Spleen (tissue), 11 donors: ENCODE results near the gene LPP. TPM values are rescaled to one million over a fixed set of nuclear protein-coding genes. Genes with fewer than 3 reads are reported as not detected.

Source experiments
- DNase-seq: peaks from one replicate; pipeline ENCODE4 v3.0.0-alpha.2; 2020
- H3K27ac ChIP-seq, 8 donors: fragments of 200-600 bp; sonication (generic) in 7 of 8; 1 replicate in 4 of 8; 2 replicates in 4 of 8; pipeline versions ENCODE4 v1.5.0 to v1.8.0; 2016 to 2021; ENCODE audit warnings: inconsistent platforms in 4 of 8, mild to moderate bottlenecking in 4 of 8, moderate library complexity in 1 of 8
- H3K27me3 ChIP-seq, 7 donors: fragments of 200-600 bp; sonication (generic) in 6 of 7; replicated peaks in 1 of 7; 1 replicate in 4 of 7; 2 replicates in 3 of 7; pipeline versions ENCODE4 v1.5.0 to v1.8.0; 2016 to 2021; ENCODE audit warnings: inconsistent platforms in 3 of 7, mild to moderate bottlenecking in 1 of 7
- H3K36me3 ChIP-seq, 6 donors: fragments of 200-600 bp; sonication (generic) in 5 of 6; 1 replicate in 4 of 6; 2 replicates in 2 of 6; pipeline versions ENCODE4 v1.5.0 to v1.8.0; 2016 to 2021; ENCODE audit warnings: inconsistent platforms in 2 of 6
- H3K4me1 ChIP-seq, 6 donors: fragments of 200-600 bp; sonication (generic) in 5 of 6; 1 replicate in 3 of 6; 2 replicates in 3 of 6; pipeline versions ENCODE4 v1.5.0 to v1.8.0; 2016 to 2021; ENCODE audit warnings: inconsistent platforms in 3 of 6
- H3K4me3 ChIP-seq, 8 donors: fragments of 200-600 bp; sonication (generic) in 7 of 8; 1 replicate in 4 of 8; 2 replicates in 4 of 8; pipeline versions ENCODE4 v1.5.0 to v1.8.0; 2016 to 2021; ENCODE audit warnings: inconsistent platforms in 4 of 8, mild to moderate bottlenecking in 4 of 8, moderate library complexity in 2 of 8
- H3K9me3 ChIP-seq, 8 donors: fragments of 200-600 bp; sonication (generic) in 7 of 8; 1 replicate in 4 of 8; 2 replicates in 4 of 8; pipeline versions ENCODE4 v1.5.0 to v1.8.0; 2016 to 2021; ENCODE audit warnings: inconsistent platforms in 4 of 8
- POLR2A ChIP-seq, 3 donors: fragments of 450-650 bp; IDR thresholded peaks; one replicate each; pipeline ENCODE4 v1.5.1; 2017; ENCODE audit warnings: antibody characterized with exemption in 3 of 3, mild to moderate bottlenecking in 1 of 3
- POLR2AphosphoS5 ChIP-seq, 3 donors: sonication (generic); formaldehyde crosslinking; IDR thresholded peaks; one replicate each; pipeline ENCODE4 v1.5.1; 2017; ENCODE audit warnings: antibody characterized with exemption in 3 of 3
- WGBS, 5 donors: extraction: QIAGEN DNeasy Blood & Tissue Kit in 3 of 5; methylation state at CpG; one replicate each; pipeline versions ENCODE4 v1.1.5 to v1.1.7; 2013 to 2018; 5-methylcytosine and 5-hydroxymethylcytosine counted together
- intact Hi-C: fragments of 100-400 bp; cut with DNase I; formaldehyde crosslinking; loops from one replicate; pipeline ENCODE4 v1.15.0; 2023; ENCODE audit warnings: low total_unique reads
- polyA plus RNA-seq, 3 donors: library from polyadenylated mRNA; stranded (reverse); fragments of 200-250 nt; gene quantifications; one replicate each; pipeline ENCODE4 v1.2.1, GENCODE V29; 2013
- total RNA-seq, 7 donors: library from RNA; depleted of rRNA in 3 of 7; stranded (reverse); fragments of >200 nt in 3 of 7; fragmentation: NEBNext Ultra II Directional in 4 of 7; extraction: Animal tissue kit (Norgen Biotek cat#: 25700) in 4 of 7; gene quantifications; one replicate each; pipeline versions ENCODE4 v1.1.0 to v1.2.1, GENCODE V29; 2016 to 2021
- TF ChIP-seq, protein P1 (sequence below), 11 experiments: fragments of 200-600 bp in 7 of 11; fragments of 450-650 bp in 4 of 11; sonication (generic) in 4 of 11; IDR thresholded peaks in 8 of 11; conservative IDR thresholded peaks in 3 of 11; 1 replicate in 7 of 11; 2 replicates in 4 of 11; pipeline versions ENCODE4 v1.4.0 to v1.8.0; 2016 to 2021; ENCODE audit warnings: antibody characterized with exemption in 11 of 11, inconsistent platforms in 4 of 11, mild to moderate bottlenecking in 1 of 11
- donor health status: healthy with polysubstance abuse.
- donor health status: DM: no; HTN: no; CAD: no; lungs with moderate emphysema.
- donor health status: DM: no; HTN: no; CAD: no.
- donor health status: Bipolar disorder and iron deficiency.
- donor health status: healthy.
- donor health status: DM: no; HTN: no; CAD: no.
- donor health status: DM: yes; HTN: yes; CAD: no.

Gene LPP
- total and polyA plus RNA-seq, 10 donors = 2.4 to 270 (median 156) TPM

DNA sequence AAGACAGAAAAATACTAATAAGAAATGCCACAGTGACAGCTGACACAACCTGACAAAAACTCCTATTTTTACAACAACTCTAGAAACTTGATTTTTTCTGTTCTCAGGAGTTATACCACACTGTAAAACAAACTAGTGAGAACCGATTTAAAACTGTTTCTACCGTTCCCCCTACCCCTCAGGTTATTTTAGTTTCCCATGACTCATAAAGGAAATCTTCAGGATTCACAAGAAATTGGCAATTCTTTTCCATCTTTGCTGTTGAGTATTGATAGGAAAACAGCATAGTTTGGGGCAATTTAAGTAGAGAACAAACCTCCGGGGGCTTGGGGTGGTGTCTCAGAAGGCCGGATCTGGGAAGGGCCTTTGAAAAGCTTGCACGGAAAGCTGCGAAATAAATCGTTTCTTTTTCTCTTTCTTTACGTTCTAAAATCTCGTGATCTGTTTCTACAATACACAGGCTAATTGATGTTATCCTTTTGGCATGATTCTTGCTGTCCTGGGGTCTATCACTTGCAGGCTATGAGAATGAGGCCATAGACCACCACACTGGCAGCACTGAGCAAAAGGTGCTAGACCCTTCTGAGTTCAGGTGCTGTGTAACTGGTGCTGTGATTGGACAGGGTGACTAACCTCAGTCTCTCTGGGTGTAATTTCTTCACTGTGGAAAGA lies 89.3 kb downstream of the LPP start:
- no peaks in the 10 kb centered on the region for H3K9me3 ChIP-seq
- no peak for DNase-seq
- H3K27me3 ChIP-seq = no peaks in the 10 kb centered on the region
- WGBS, 5 donors = 85 to 88% (median 86%) methylated on average over 9 of the region's 9 CpGs
- no peak overlapping the region for H3K4me3 ChIP-seq
- intact Hi-C loops = no loop called here
- TF ChIP-seq POLR2A (IDR thresholded peaks at IDR 0.05) = no peak
- TF ChIP-seq POLR2AphosphoS5 (IDR thresholded peaks at IDR 0.05) = no peak
- TF ChIP-seq, protein P1, sequence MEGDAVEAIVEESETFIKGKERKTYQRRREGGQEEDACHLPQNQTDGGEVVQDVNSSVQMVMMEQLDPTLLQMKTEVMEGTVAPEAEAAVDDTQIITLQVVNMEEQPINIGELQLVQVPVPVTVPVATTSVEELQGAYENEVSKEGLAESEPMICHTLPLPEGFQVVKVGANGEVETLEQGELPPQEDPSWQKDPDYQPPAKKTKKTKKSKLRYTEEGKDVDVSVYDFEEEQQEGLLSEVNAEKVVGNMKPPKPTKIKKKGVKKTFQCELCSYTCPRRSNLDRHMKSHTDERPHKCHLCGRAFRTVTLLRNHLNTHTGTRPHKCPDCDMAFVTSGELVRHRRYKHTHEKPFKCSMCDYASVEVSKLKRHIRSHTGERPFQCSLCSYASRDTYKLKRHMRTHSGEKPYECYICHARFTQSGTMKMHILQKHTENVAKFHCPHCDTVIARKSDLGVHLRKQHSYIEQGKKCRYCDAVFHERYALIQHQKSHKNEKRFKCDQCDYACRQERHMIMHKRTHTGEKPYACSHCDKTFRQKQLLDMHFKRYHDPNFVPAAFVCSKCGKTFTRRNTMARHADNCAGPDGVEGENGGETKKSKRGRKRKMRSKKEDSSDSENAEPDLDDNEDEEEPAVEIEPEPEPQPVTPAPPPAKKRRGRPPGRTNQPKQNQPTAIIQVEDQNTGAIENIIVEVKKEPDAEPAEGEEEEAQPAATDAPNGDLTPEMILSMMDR (IDR thresholded peaks at IDR 0.05 in 8 of 11, conservative IDR thresholded peaks at IDR 0.05 in 3 of 11) = no peak
- H3K4me1 ChIP-seq = peaks cover 6 to 75% (median 30%) of the 10 kb centered on the region in 6 donors
- H3K27ac ChIP-seq = peak overlapping the region in 6 of 8 donors; percentile 2 to 41 (median 28)
- no peaks in the 10 kb centered on the region for H3K36me3 ChIP-seq

- Histone ChIP-seq H3K9me3 (no peaks in the 10 kb centered on the region), H3K27ac (peak overlapping the region in 1 of 8 donors; percentile 5), H3K4me3 (no peak overlapping the region), H3K27me3 (no peaks in the 10 kb centered on the region), H3K4me1 (peaks cover 6 to 64% (median 22%) of the 10 kb centered on the region in 6 donors), H3K36me3 (no peaks in the 10 kb centered on the region)
- 66 to 84% (median 77%) methylated on average over 2 of the region's 2 CpGs for WGBS, 5 donors
- no peak for TF ChIP-seq POLR2AphosphoS5 (IDR thresholded peaks at IDR 0.05)
- no peak for TF ChIP-seq POLR2A (IDR thresholded peaks at IDR 0.05)
- TF ChIP-seq, protein P1 (IDR thresholded peaks at IDR 0.05 in 8 of 11, conservative IDR thresholded peaks at IDR 0.05 in 3 of 11) = no peak
- intact Hi-C loops = no loop called here
- no peak for DNase-seq
These were observed 90.5 kb downstream of the LPP start for GRCh38 chr3:188244395-188244861.

DNA sequence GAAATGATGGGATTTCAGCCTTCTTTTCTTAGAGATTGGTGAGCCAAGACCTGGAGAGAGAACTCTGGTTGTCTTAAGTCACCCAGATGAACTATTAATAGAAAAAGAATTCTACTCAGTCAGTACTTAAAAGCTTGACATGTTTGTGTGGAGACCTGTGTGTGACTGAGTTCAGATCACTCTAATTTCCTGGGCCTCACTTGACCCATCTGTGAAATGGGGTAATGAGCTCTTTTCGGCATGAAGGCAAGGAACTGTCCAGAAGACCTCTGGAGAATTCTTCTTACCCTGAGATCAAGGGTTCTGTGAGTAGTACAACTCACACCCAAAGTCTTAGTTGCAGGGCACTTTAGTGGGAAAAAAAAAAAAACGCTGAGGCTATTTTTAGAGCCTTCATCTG lies 92.9 kb downstream of the LPP start:
- no peak for DNase-seq
- Histone ChIP-seq H3K36me3 (no peaks in the 10 kb centered on the region), H3K27ac (no peak overlapping the region), H3K27me3 (no peaks in the 10 kb centered on the region), H3K4me1 (peaks cover 3 to 40% (median 12%) of the 10 kb centered on the region in 6 donors), H3K9me3 (no peaks in the 10 kb centered on the region), H3K4me3 (no peak overlapping the region)
- intact Hi-C loops = no loop called here
- 86 to 99% (median 93%) methylated on average over 2 of the region's 2 CpGs for WGBS, 5 donors
- TF ChIP-seq POLR2AphosphoS5 (IDR thresholded peaks at IDR 0.05) (no peak), POLR2A (IDR thresholded peaks at IDR 0.05) (no peak)
- TF ChIP-seq, protein P1 (IDR thresholded peaks at IDR 0.05 in 8 of 11, conservative IDR thresholded peaks at IDR 0.05 in 3 of 11) = no peak

- Histone ChIP-seq H3K4me1 (peaks cover 0 to 28% (median 3%) of the 10 kb centered on the region in 6 donors), H3K4me3 (no peak overlapping the region)
- WGBS, 5 donors = 70 to 91% (median 80%) methylated on average over 8 of the region's 8 CpGs
These were observed 94.1 kb downstream of the LPP start for GRCh38 chr3:188248036-188248561.

More at GRCh38 chr3:188248036-188248561, 94.1 kb downstream of the LPP start:
- DNase-seq = no peak
- Histone ChIP-seq H3K27ac (no peak overlapping the region), H3K9me3 (peaks cover 0 to 6% (median 0%) of the 10 kb centered on the region in 8 donors), H3K27me3 (no peaks in the 10 kb centered on the region), H3K36me3 (no peaks in the 10 kb centered on the region)
- intact Hi-C loops = no loop called here
- TF ChIP-seq POLR2A (IDR thresholded peaks at IDR 0.05) = no peak
- TF ChIP-seq, protein P1 (IDR thresholded peaks at IDR 0.05 in 8 of 11, conservative IDR thresholded peaks at IDR 0.05 in 3 of 11) = no peak
- no peak for TF ChIP-seq POLR2AphosphoS5 (IDR thresholded peaks at IDR 0.05)
